K562 (cell line): ENCODE data around the gene ADGRA1. TPM values are rescaled to one million over a fixed set of nuclear protein-coding genes. Genes with fewer than 3 reads are reported as not detected.

Source experiments
- ATAC-seq: fragments of 200-7000 bp; cut with Tn5 transposase; 3 replicates; pipeline ENCODE4 v1.9.1; 2020; ENCODE audit warnings: moderate library complexity
- BruUV-seq: library from RNA; stranded (reverse); fragments of 400-500 nt; replicated peaks from 2 replicates; lab custom pipeline; 2021; lab: Mats Ljungman, UMichigan
- CTCF ChIA-PET: fragments of 300-600 bp; formaldehyde crosslinking; extraction: SDS; loops from one replicate; lab custom pipeline; 2021; ENCODE audit warnings: low intra/inter-chr PET ratio; lab: Yijun Ruan, JAX
- POLR2A ChIA-PET: fragments of 300-600, 350-650 bp; sonication (Branson Sonifier 250); formaldehyde crosslinking; extraction: SDS; loops from one replicate; lab custom pipeline; 2021; ENCODE audit warnings: antibody characterized with exemption, inconsistent platforms; lab: Yijun Ruan, JAX
- DNase-seq, 4 experiments: peaks; one replicate each; pipeline versions ENCODE4 v3.0.0 to v3.0.0-alpha.2; 2011 to 2018; ENCODE audit warnings: low spot score in 3 of 4, mixed read lengths in 3 of 4; ENCODE audit errors: extremely low read depth in 1 of 4
- FAIRE-seq: peaks from 2 replicates; lab custom pipeline; 2011; peaks lifted over from hg19 to GRCh38; lab: Jason Lieb, UNC
- H2AFZ ChIP-seq: 2 replicates; pipeline ENCODE4 v1.6.0; 2011; ENCODE audit warnings: low read depth, low read length, control low read depth, inconsistent platforms
- H3K27ac ChIP-seq: fragments of 200-600 bp; 3 replicates; pipeline ENCODE4 v1.8.0; 2011; ENCODE audit warnings: low read depth, mild to moderate bottlenecking, control low read depth, inconsistent platforms, low read length, moderate library complexity, mixed read lengths; ENCODE audit errors: extremely low read depth
- H3K27me3 ChIP-seq, 2 experiments: fragments of 300-600 bp in 1 of 2; 2 replicates in 1 of 2; 3 replicates in 1 of 2; pipeline versions ENCODE4 v1.6.0 to v1.8.0; 2011; ENCODE audit warnings: inconsistent platforms in 2 of 2, low read length in 2 of 2, mild to moderate bottlenecking in 1 of 2, mixed read lengths in 1 of 2, moderate library complexity in 1 of 2; ENCODE audit not compliant: control insufficient read depth in 2 of 2, insufficient read depth in 2 of 2
- H3K36me3 ChIP-seq: fragments of 300-600 bp; 3 replicates; pipeline ENCODE4 v1.8.0; 2011; ENCODE audit warnings: mild to moderate bottlenecking, low read length, inconsistent platforms; ENCODE audit not compliant: control insufficient read depth, insufficient read depth
- H3K4me1 ChIP-seq, 2 experiments: fragments of 200-600 bp in 1 of 2; replicated peaks in 1 of 2; 2 replicates in 1 of 2; 3 replicates in 1 of 2; pipeline versions ENCODE4 v1.5.1 to v1.8.0; 2011; ENCODE audit warnings: inconsistent platforms in 2 of 2, low read length in 2 of 2, mild to moderate bottlenecking in 1 of 2, mixed read lengths in 1 of 2, moderate library complexity in 1 of 2; ENCODE audit not compliant: control insufficient read depth in 2 of 2, insufficient read depth in 2 of 2
- H3K4me2 ChIP-seq: 2 replicates; pipeline ENCODE4 v1.6.1; 2011; ENCODE audit warnings: low read length, control low read depth, inconsistent platforms, mixed read lengths; ENCODE audit not compliant: insufficient read depth
- H3K4me3 ChIP-seq: fragments of 200-600 bp; sonication (generic), shearing (Covaris generic); 2 replicates; pipeline ENCODE4 v1.5.1; 2016; ENCODE audit warnings: control low read depth, inconsistent platforms
- H3K79me2 ChIP-seq: fragments of 200-600 bp; 3 replicates; pipeline ENCODE4 v1.8.0; 2011; ENCODE audit warnings: low read length, inconsistent platforms; ENCODE audit not compliant: control insufficient read depth, insufficient read depth
- H3K9ac ChIP-seq, 2 experiments: 2 replicates each; pipeline versions ENCODE4 v1.6.0 to v1.6.1; 2011; ENCODE audit warnings: low read depth in 2 of 2, low read length in 2 of 2, control low read depth in 1 of 2, inconsistent platforms in 1 of 2, mild to moderate bottlenecking in 1 of 2, mixed read lengths in 1 of 2; ENCODE audit not compliant: insufficient read depth in 1 of 2
- H3K9me1 ChIP-seq: one replicate; pipeline ENCODE4 v1.6.0; 2011; ENCODE audit warnings: inconsistent platforms, mild to moderate bottlenecking, low read length, moderate library complexity; ENCODE audit not compliant: control insufficient read depth, insufficient read depth
- H3K9me3 ChIP-seq: replicated peaks from 2 replicates; pipeline ENCODE4 v1.5.1; 2011; ENCODE audit warnings: low read depth, low read length, inconsistent platforms; ENCODE audit not compliant: control insufficient read depth, insufficient read depth
- H4K20me1 ChIP-seq: replicated peaks from 2 replicates; pipeline ENCODE4 v1.6.1; 2011; ENCODE audit warnings: low read length, inconsistent platforms, mixed read lengths; ENCODE audit not compliant: control insufficient read depth, insufficient read depth
- ARHGAP35 ChIP-seq: fragments of 450-650 bp; IDR thresholded peaks from 2 replicates; pipeline ENCODE4 v1.6.1; 2018; ENCODE audit not compliant: partially characterized antibody
- BRF2 ChIP-seq: IDR thresholded peaks from 3 replicates; pipeline ENCODE4 v1.6.1; 2011; ENCODE audit warnings: borderline replicate concordance, mild to moderate bottlenecking; ENCODE audit not compliant: insufficient read length, insufficient read depth
- ERF ChIP-seq: fragments of 450-650 bp; formaldehyde crosslinking; IDR thresholded peaks from 2 replicates; pipeline ENCODE4 v1.4.0; 2020; ENCODE audit warnings: mild to moderate bottlenecking, mixed read lengths
- GMEB1 ChIP-seq: fragments of 250-450 bp; sonication (Bioruptor Pico); IDR thresholded peaks from 2 replicates; pipeline ENCODE4 v1.4.0; 2020; ENCODE audit warnings: mild to moderate bottlenecking
- HNRNPUL1 ChIP-seq: fragments of 200-400 bp; formaldehyde crosslinking; IDR thresholded peaks from 2 replicates; pipeline ENCODE4 v1.6.1; 2017; ENCODE audit warnings: low read length
- HOXB6 ChIP-seq: fragments of 250-450 bp; sonication (Bioruptor Pico); IDR thresholded peaks from 2 replicates; pipeline ENCODE4 v1.5.1; 2022; ENCODE audit warnings: mild to moderate bottlenecking, borderline replicate concordance
- JUND ChIP-seq, 2 experiments: IDR thresholded peaks; 2 replicates in 1 of 2; 3 replicates in 1 of 2; pipeline ENCODE4 v1.6.1; 2011; ENCODE audit warnings: borderline replicate concordance in 2 of 2, low read depth in 2 of 2, low read length in 2 of 2, improper control_type of control experiment in 1 of 2, missing biosample characterization in 1 of 2, missing genetic modification characterization in 1 of 2, missing genetic modification reagents in 1 of 2
- PHF8 ChIP-seq: fragments of 200-600 bp; sonication (generic); IDR thresholded peaks from 2 replicates; pipeline ENCODE4 v1.6.1; 2012; ENCODE audit warnings: mixed run types, mild to moderate bottlenecking, inconsistent platforms, low read length, moderate library complexity, borderline replicate concordance
- PML ChIP-seq: IDR thresholded peaks from 2 replicates; pipeline ENCODE4 v1.6.1; 2012; ENCODE audit warnings: low read length, inconsistent platforms
- POLR3A ChIP-seq: IDR thresholded peaks from 2 replicates; pipeline ENCODE4 v1.6.1; 2011; ENCODE audit warnings: borderline replicate concordance, mild to moderate bottlenecking, moderate library complexity; ENCODE audit not compliant: insufficient read length, insufficient read depth; ENCODE audit errors: extremely low read depth
- SMC3 ChIP-seq: conservative IDR thresholded peaks from 2 replicates; pipeline ENCODE4 v1.6.1; 2011; ENCODE audit warnings: low read depth, low read length, improper control_type of control experiment; ENCODE audit not compliant: insufficient read depth
- TSC22D4 ChIP-seq: fragments of 450-650 bp; IDR thresholded peaks from 2 replicates; pipeline ENCODE4 v1.6.1; 2016; ENCODE audit warnings: missing genetic modification characterization, missing biosample characterization, control low read depth
- ZBTB9 ChIP-seq: fragments of 450-650 bp; formaldehyde crosslinking; IDR thresholded peaks from 2 replicates; pipeline ENCODE4 v1.4.0; 2020; ENCODE audit warnings: mild to moderate bottlenecking, moderate library complexity
- ZFPM2 ChIP-seq: fragments of 250-450 bp; sonication (Bioruptor Pico); IDR thresholded peaks from 2 replicates; pipeline ENCODE4 v1.5.1; 2022; ENCODE audit warnings: mild to moderate bottlenecking
- ZNF274 ChIP-seq: IDR thresholded peaks from 2 replicates; pipeline ENCODE4 v1.6.1; 2011; ENCODE audit warnings: low read depth, mild to moderate bottlenecking, low read length, moderate library complexity, borderline replicate concordance
- WGBS: fragments of 100-300 bp; shearing (Covaris generic); methylation state at CpG from one replicate; pipeline ENCODE4 v1.1.6; 2016; ENCODE audit warnings: low coverage, mixed read lengths; ENCODE audit not compliant: insufficient coverage; ENCODE audit errors: missing lambda C conversion rate; 5-methylcytosine and 5-hydroxymethylcytosine counted together
- in situ Hi-C: fragments of 300-500 bp; cut with MboI; formaldehyde crosslinking; loops from 4 replicates; pipeline ENCODE4 v1.15.0; 2018; ENCODE audit warnings: inconsistent platforms, mixed read lengths
- intact Hi-C: fragments of 100-400 bp; cut with micrococcal nuclease; formaldehyde crosslinking; loops from 2 replicates; pipeline ENCODE4 v1.14.2; 2022
- polyA plus RNA-seq, 8 experiments: library from polyadenylated mRNA; depleted of rRNA in 4 of 8; stranded (reverse) in 5 of 8; unstranded in 3 of 8; fragments of >200 nt; fragmentation: Nextera tagmentation in 2 of 8; fragmentation: Illumina TruSeq in 1 of 8; extraction: Ambion mirVana in 2 of 8; extraction: Trizol in 1 of 8; gene quantifications; 2 replicates each; pipeline versions ENCODE4 v1.2.1 to v1.2.3, GENCODE V29; 2011 to 2014; ENCODE audit warnings: inconsistent platforms in 1 of 8, missing spikeins in 1 of 8
- total RNA-seq, 7 experiments: library from RNA; depleted of rRNA in 6 of 7; stranded (reverse); fragments of >200 nt in 6 of 7; fragmentation: Illumina TruSeq in 2 of 7; extraction: Trizol in 2 of 7; gene quantifications; 2 replicates each; pipeline versions ENCODE4 v1.2.1 to v1.2.3, GENCODE V29; 2011 to 2021; ENCODE audit warnings: low replicate concordance in 1 of 7

ADGRA1 gene
- total and polyA plus RNA-seq, 9 of the 15 experiments (the other 6 are each of a cell fraction or from before 2014, with no cell fraction given): not detected

GRCh38 chr10:133178357-133179127, 90.8 kb downstream of the ADGRA1 start:
- CTCF ChIA-PET: no interaction called here
- no peak for ATAC-seq
- Histone ChIP-seq H3K27me3 (peaks cover 0 to 42% of the 10 kb centered on the region in 2 experiments; a peak in 4 of 5 replicates), H3K9me1 (no peaks in the 10 kb centered on the region), H3K4me1 (no peaks in the 10 kb centered on the region; a peak in 2 of 5 replicates), H3K36me3 (no peaks in the 10 kb centered on the region), H3K9me3 (no peaks in the 10 kb centered on the region; the same call in 1 of the 2 replicates), H3K4me3 (no peak overlapping the region), H4K20me1 (no peaks in the 10 kb centered on the region), H2AFZ (no peak overlapping the region), H3K79me2 (no peaks in the 10 kb centered on the region), H3K27ac (no peak overlapping the region), H3K4me2 (no peak overlapping the region), H3K9ac (no peak overlapping the region)
- intact Hi-C loops (no loop called here), in situ Hi-C loops (no loop called here)
- no peak for DNase-seq
- BruUV-seq: no TSS peak
- 9% methylated on average over 24 of the region's 29 CpGs for WGBS
- POLR2A ChIA-PET: no interaction called here
- FAIRE-seq: no peak
- TF ChIP-seq PML (no peak), HNRNPUL1 (no peak), ZNF274 (no peak), ARHGAP35 (no peak), POLR3A (no peak), PHF8 (no peak), JUND (IDR thresholded peaks at IDR 0.05; ENCODE audit: borderline replicate concordance, low read depth, low read length) (no peak), JUND (tag; IDR thresholded peaks at IDR 0.05; ENCODE audit: borderline replicate concordance, low read depth, low read length) (no peak), HOXB6 (CRISPR knock-in tag) (no peak), ZBTB9 (CRISPR knock-in tag) (no peak), BRF2 (no peak), TSC22D4 (tag) (no peak), GMEB1 (CRISPR knock-in tag) (no peak), ZFPM2 (CRISPR knock-in tag) (no peak), ERF (no peak), SMC3 (no peak)
